Suppressor macrophage treated with lipopolysaccharide for 1 hour (primary cell): ENCODE results near the gene FALEC.
A peak's percentile ranks its signal among the peaks of the same experiment; 100 is the strongest.
"Not testable (repeated sequence)": the region's sequence is repeated elsewhere in the genome, so short reads cannot be mapped to it uniquely, and the experiment has no call there.

ENCODE experiments used
- DNase-seq, 3 donors: peaks; one replicate each; pipeline ENCODE4 v3.0.0-alpha.2; 2020 to 2022

FALEC gene

DNA sequence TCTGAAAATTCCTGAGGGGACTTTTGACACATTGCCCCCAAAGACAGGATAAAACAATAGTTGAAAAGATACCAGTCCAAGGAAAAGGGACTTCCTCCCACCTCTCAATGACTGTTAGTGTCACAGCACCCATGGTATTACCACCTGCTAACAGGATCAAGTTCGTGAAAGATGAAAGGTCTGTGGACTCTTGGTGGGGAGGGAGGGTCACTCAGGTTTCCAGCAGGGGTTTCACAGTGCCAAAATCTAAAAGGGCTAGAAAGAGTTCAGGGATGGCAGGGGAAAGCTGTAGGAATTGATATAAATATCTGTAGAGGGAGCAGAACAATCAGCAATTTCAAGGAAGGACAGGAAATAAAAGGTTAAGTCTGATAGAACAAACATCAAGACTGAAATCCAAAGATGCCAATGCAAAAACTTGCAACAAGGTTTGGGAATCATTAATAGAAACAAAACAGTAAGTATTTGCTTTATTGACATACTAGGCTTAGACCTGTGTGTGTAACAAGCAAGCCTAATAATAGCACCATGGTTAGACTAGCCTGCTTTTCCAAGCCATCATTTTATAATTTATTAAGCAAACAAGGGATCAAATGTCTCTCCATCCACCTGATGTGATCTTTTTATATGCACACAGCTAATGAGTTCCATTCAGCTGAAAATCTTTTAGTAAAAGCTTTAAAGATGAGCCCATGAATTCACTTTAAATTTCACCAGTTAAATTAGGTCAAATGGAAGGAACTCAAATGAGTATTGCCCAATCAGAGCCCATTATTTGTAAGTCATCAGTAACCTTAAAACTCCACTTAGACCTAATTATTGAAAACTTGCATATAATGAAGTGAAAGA, 60.2 kb downstream of the FALEC start:
- peak in 2 of 3 donors; percentile 50 to 53 for DNase-seq

DNA sequence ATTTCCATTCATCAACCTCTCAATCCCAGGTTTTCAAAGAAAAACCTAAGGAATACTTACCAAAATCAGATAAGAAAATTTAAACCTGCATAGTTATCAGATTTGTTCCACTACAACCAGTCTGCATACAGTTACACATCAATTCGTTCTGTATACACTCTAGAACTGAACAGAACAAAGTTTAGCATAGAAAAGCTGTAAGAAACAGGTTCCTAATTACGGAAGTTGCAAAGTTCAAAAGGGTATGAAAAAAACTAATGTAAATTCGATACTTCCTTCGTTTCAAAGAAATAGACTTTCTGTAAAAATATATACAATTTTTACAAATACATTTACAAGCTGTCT, 60.8 kb downstream of the FALEC start:
- no peak for DNase-seq

DNA sequence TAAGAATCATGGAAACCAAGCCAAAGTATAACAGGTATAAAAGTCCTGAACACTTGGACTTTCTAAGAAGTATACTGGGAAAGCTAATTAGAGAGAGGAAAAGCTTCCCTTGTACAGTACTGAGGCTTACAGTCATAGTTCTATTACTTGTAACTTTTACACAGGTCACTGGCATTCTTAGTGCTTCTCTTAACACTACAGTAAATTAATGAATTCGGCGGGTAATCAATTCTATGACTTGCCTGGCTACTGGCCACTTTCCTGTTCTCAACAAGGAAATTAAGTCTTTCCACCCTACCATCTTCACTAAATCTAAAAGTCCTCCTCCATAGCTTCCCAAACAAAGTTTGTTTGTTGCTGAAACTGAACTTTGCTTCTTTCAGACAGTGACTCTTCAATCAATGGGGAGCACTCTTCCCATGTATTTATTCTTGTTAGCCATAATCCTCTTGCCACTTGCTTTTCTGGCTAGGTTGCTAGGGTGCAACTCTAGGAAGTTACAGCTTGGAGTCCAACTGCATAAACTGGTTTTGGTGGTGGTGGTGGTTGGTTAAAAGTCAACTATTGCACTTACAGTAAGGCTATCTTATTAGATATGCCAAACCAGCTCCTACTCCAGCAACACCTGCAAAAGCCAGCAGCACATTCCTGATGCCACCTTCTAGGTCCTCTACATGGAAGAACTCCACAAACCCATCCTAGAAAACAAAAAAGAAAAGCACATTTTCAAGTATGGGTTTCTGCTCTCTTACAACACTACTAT, 61.4 kb downstream of the FALEC start:
- peak in 2 of 3 donors; percentile 21 to 26 for DNase-seq

DNA sequence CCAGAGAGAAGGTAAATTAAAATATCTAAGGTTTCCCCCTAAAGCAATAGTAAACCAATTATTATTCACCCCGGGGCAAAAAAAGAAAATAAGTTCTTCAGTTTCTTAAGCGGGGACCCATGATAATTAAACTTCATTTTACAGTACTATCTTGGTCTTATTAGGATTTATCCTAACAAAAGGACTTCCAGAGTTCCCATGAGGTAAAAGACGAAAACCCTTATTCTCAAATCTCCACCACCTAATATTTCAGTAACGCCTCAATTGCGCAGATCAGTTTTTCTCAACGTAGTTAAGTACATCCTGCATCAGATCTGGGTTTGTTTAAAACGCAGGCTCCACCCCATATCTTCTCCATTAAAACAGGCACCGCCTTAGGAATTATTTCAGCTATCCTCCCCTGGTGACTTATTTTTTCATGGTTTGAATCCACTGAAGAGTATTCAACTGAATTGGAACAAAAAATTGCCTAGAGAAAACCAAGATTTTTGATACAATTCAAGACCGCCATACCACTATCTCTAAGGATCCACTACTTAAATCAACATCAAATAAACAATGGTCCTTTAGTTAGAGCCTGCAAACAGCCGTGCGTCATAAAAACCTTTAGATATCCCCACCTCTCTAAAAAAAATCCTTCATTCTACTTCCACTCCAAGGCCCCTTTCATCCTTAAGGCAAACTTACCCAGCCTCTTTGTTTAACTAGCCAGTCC, 62.2 kb downstream of the FALEC start:
- DNase-seq, result peak in 2 of 3 donors; percentile 23 to 42

DNA sequence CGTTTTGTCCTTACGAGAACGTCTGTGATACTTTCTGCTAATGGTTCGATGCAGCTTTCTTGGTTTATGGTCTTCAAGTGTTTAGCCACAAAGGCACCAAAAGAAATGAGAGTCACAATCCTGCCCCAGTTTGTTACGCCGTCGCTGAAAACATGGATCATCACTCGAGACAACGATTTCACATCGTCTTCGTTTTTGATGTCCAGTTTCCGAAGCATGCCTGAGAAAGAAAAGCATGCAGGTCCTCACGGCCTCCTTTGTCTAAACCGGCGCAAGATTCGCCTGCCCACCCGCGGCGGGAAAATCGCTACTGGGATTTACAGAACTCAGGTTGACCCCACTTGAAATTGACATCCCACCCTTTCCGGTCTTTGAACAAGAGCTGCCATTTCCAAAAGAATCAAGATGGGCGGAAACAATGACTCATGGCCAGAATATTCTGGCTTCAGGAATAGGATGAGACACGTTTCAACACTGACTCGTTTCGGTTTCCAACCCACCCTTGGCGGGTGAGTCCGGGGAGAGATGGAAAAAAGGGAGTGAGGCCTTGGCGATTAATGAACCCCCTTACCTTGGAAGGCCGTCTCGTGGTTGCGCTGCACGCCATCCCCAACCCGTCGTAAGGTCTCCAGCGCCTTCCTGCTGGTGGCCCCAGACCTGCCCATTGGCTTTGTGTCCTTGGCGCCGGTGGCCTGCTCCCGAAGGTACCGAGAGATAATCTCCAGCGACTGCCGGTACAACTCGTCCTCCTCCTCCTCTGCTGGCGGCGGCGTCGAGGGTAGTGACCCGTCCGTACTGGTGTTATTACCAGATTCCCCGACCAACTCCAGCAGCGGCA, 62.9 kb downstream of the FALEC start:
- DNase-seq, result peak; percentile 93 to 98 (median 95)

DNA sequence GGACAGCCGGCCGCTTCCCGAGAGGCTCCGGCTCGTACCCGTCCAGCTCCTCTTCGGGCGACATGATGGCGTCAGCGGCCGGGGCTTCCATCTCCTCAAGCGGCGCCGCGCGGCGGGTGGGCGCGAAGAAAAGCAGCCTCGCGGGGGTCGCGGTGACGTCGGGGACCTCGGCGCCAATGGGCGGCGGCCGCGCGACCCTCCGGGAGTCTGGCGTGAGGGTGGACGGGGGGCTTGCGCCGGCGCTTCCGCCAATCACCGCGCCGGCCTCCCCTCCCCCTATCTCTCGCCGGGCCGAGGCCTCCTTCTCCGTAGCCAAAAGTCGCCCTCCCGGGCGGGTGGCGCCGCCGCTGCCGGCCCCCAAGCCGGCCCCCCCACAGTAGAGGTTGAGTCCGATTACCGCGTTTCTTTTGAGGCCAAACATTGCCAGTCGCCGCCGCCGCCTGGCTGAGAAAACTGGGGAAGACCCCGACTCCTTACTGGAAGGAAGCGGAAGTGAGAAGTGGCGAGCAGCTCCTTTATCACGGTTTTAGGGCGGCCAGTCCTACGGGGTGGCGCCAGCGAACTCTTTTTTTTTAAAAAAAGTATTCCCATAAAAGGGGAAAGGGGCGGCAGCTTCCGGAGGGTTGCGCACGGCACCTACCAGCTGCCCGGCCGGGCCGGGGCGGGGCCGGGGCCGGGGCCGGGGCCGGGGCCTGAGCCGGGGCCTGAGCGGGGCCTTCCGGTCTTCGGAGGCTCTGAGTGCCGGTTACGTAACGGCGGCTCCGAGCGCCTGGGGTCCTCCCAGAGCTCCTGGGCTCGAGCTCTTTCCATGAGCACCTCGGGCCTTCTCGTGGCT, 63.8 kb downstream of the FALEC start, which contains the start of gene MCL1:
Gene MCL1 (minus strand): TSS at position 501 of the 835 bp plus-strand sequence. CDS start 80 bp downstream, at position 421.
- DNase-seq, result peak; percentile 98 to 99 (median 98)

DNA sequence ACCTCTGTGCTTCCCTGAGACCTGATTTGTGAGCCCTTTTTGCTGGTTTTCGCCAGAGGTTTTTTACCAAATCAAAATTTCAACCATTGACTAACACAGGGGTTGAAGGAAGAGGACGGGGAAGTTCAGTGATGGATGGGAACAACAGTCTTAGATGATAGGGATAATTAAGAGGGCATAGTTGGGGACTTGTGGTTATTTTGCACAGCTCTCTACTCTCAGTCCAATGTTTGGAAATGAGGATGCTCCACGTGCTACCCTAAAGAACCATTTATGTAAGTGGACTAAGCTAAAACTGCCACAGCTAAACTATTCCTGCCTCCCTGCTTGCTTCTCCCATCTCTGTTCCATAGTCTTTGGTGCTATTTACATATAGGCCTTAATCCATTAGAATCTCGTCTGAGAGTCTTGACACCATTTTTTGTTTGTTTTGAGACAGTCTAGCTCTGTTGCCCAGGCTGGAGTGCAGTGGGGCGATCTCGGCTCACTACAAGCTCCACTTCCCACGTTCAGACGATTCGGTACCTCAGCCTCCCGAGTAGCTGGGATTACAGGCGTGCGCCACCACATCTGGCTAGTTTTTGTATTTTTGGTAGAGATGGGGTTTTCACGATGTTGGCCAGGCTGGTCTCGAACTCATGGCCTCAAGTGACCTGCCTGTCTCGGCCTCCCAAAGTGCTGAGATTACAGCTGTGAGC, 64.5 kb downstream of the FALEC start:
- DNase-seq, result no peak

DNA sequence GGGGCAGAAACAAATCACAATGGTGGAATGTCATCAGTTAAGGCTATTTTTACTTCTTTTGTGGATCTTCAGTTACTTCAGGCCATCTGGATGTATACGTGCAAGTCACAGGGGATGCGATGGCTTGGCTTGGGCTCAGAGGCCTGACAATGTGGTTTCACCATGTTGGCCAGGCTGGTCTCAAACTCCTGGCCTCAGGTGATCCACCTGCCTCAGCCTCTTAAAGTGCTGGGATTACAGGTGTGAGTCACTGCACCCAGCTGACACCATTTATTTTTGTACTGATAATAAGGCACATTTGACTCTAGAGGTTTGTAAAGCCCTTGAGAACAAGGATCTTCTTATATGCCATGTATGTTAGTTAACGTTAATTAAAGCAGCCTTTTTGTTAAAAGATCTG, 65.4 kb downstream of the FALEC start:
- DNase-seq, result not testable (repeated sequence)

DNA sequence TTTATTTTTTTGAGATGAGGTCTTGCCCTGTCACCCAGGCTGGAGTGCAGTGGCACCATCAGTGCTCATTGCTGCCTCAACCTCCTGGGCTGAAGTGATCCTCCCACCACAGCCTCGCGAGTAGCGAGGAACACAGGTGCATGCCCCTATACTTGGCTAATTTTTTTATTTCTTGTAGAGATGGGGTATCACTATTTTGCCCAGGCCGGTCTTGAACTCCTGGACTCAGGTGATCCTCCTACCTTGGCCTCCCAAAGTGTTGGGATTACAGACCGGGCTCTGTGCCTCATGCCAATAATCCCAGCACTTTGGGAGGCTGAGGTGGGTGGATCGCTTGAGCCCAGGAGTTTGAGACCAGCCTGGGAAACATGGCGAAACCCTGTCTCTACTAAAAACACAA, 65.9 kb downstream of the FALEC start:
- not testable (repeated sequence) for DNase-seq

DNA sequence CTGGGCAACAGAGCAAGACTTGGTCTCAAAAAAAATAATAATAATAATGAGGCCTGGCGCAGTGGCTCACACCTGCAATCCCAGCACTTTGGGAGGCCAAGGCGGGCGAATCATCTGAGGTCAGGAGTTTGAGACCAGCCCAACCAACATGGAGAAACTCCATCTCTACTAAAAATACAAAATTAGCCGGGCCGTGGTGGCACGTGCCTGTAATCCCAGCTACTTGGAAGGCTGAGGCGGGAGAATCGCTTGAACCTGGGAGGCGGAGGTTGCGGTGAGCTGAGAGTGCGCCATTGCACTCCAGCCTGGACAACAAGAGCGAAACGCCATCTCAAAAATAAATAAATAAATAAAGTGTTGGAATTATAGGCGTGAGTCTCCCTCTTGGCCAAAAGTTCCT, 66.4 kb downstream of the FALEC start:
- DNase-seq, result not testable (repeated sequence)

DNA sequence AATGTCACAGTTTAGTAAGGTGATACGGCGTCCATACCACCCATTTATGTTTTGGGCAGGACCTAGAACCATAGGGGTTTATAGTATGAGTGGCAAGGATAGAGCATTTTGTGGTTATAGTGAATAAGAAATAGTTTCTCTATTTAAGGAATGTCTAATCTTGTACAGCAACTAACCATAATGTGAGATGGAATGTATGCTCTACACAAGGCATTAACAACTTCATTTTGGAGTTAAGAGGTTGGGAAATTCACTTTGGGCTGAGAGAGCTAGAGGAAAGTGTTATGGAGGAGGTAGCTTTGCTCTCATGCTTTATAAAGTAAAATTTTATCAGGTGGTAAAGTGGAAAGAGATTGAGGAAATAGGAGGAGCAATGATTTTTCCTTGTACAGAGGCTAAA, 66.8 kb downstream of the FALEC start:
- no peak for DNase-seq
